Activated CD8-positive, alpha-beta memory T cell treated with anti-CD3 and anti-CD28 coated beads for 36 hours (primary cell): ENCODE data around the gene ZNF57. TPM values are rescaled to one million over a fixed set of nuclear protein-coding genes. Genes with fewer than 3 reads are reported as not detected.

ENCODE experiments used
- total RNA-seq, 2 experiments: library from RNA; stranded (reverse); gene quantifications; one replicate each; pipeline ENCODE4 v1.2.3, GENCODE V29; 2021

The ZNF57 gene
- total RNA-seq, 2 experiments from 2014 or later, result 4.2 to 4.5 TPM

Other genes with a start within 250 kb of the ZNF57 start
- under 1 TPM; 0.29 to 0.34 TPM for gene GNG7, start 198.2 kb upstream of the ZNF57 start, total RNA-seq
- gene DIRAS1, start 179.6 kb upstream of the ZNF57 start, total RNA-seq, result under 1 TPM in 1 of 2 experiments, not detected in 1; 0.17 TPM
- gene SLC39A3, start 160.9 kb upstream of the ZNF57 start, total RNA-seq, result 10 to 100 TPM; 50.8 to 57.4 TPM
- 10 to 100 TPM; 88.2 to 93.0 TPM for gene SGTA, start 117.7 kb upstream of the ZNF57 start, total RNA-seq
- 100 to 1,000 TPM; 189 to 194 TPM for gene THOP1, start 115.4 kb upstream of the ZNF57 start, total RNA-seq
- gene ZNF554, start 81.1 kb upstream of the ZNF57 start, total RNA-seq, result 1 to 10 TPM; 1.7 TPM
- gene ZNF555, start 59.5 kb upstream of the ZNF57 start, total RNA-seq, result 1 to 10 TPM; 2.1 to 2.3 TPM
- not detected for gene ZNF556, start 33.6 kb upstream of the ZNF57 start, total RNA-seq
- gene ZNF77, start 44.0 kb downstream of the ZNF57 start, total RNA-seq, result 1 to 10 TPM; 3.8 to 4.4 TPM
- 1 to 10 TPM; 1.3 to 1.6 TPM for gene TLE6, start 76.6 kb downstream of the ZNF57 start, total RNA-seq
- gene TLE2, start 128.4 kb downstream of the ZNF57 start, total RNA-seq, result 1 to 10 TPM; 3.1 to 3.8 TPM
- 100 to 1,000 TPM; 278 to 282 TPM for gene TLE5, start 161.6 kb downstream of the ZNF57 start, total RNA-seq
- gene GNA11, start 193.4 kb downstream of the ZNF57 start, total RNA-seq, result 1 to 10 TPM; 5.2 to 5.7 TPM
- 1 to 10 TPM; 2.9 to 3.2 TPM for gene GNA15, start 235.1 kb downstream of the ZNF57 start, total RNA-seq